ENCODE results near the gene NME4. TPM values are rescaled to one million over a fixed set of nuclear protein-coding genes. Genes with fewer than 3 reads are reported as not detected.
A peak's percentile ranks its signal among the peaks of the same experiment; 100 is the strongest.

NME4 gene
- polyA plus RNA-seq, 5 donors = 155 to 247 (median 168) TPM

DNA sequence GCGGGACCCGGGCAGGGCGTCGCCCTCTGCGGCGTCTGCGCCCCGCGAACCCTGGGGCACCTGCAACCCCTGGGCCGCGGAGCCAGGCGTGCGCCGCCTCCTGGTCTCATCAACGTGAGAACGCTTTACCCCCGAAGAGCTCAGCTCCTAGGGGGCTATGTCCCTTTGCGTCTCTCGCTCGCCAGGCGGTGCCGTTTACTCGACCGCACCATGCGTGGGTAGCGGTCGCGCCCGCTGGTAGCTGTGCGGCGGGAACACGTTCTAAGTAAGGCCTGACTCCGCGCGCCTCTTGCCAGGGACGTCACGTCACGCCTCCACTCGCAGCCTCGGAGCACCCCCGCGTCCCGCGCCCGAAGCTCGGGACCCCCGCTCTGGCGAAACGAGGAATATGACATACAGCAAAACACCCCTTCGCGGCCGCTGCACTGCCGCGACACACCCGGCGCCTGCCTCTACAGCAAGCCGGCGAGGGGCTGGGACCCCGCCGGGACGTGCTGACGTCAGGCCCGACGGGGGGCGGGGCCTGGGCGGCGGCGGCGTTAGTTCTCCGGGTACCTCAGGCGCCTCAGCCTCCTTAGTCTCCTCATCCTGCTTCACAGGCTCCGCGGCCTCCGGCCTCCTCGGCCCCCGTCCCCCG, 28.2 kb downstream of the NME4 start, which contains the start of gene RAB11FIP3:
RAB11FIP3 (plus strand) TSS at position 568 of the 637 bp plus-strand sequence. CDS start 358 bp downstream, outside the sequence.
- peak; percentile 77 to 78 for DNase-seq

DNA sequence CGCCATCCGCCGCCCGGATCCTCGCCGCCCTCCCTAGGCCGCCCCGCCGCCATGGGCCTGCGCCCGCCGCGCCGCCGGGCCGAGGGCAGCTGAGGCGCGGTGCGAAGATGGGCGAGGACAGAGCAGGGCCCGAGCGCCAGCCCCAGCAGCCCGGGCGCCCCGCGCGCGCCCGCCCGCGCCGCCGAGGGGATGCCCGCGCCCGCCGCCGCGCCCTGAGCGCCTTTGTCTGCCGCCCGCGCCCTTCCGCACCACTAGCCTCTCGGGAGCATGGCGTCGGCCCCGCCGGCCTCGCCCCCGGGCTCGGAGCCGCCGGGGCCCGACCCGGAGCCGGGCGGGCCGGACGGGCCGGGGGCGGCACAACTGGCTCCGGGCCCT, 28.7 kb downstream of the NME4 start:
- DNase-seq = no peak

DNA sequence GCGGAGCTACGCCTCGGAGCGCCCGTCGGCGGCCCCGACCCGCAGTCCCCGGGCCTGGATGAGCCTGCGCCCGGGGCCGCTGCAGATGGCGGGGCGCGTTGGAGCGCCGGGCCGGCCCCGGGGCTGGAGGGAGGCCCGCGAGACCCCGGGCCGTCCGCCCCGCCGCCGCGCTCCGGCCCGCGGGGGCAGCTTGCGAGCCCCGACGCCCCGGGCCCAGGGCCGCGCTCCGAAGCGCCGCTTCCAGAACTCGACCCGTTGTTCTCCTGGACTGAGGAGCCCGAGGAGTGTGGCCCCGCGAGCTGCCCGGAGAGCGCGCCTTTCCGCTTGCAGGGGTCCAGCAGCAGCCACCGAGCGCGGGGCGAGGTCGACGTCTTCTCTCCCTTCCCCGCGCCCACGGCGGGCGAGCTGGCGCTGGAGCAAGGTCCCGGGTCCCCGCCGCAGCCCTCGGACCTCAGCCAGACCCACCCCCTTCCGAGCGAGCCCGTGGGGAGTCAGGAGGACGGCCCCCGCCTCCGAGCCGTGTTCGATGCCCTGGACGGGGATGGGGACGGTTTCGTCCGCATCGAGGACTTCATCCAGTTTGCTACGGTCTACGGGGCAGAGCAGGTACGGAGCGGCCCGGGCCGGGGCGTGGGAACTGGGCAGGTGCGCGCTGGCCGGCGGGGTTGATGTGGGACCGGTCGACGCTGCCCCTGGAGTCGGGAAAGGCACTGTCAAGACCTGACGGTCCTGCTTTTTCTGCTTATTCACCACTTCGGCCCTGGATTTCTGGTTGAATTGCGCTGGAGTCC, 29.3 kb downstream of the NME4 start:
- peak in 1 of 2 donors; percentile 6 for DNase-seq

DNA sequence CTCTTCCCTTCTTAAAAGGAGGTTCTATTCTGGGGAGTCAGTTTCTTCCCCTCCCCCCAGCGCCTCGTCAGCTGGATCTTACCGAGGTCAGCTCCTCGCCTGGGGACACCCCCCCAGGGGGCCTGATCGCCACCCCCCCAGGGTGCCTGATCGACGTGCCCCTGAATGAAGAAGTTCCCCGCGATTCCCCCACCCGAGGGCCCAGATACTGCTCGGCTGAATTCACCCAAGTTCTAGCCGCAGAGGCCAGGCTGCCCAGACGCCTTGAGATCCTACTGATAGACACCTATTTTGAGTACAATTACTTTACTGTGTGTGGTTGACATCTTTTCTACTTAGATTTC, 29.9 kb downstream of the NME4 start:
- no peak for DNase-seq

DNA sequence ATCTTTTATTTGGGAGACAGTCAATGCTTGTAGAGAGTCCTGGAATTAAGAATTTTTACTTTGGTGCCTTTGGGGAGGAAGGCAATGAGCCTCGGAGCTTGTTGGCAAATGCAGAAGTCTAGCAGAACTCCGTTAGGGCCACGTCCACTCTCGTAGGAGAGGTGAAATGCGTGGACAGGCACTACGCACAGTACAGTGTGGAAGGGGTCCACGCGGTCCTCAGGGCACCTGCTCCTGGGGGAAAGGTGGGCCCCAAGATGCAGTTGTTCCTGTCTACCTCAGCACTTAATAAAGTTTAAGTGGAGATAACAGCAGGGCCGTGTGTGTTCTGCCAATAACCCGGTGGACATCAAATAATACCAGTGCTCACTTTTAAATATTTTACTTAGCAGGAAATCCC, 30.3 kb downstream of the NME4 start:
- no peak for DNase-seq

DNA sequence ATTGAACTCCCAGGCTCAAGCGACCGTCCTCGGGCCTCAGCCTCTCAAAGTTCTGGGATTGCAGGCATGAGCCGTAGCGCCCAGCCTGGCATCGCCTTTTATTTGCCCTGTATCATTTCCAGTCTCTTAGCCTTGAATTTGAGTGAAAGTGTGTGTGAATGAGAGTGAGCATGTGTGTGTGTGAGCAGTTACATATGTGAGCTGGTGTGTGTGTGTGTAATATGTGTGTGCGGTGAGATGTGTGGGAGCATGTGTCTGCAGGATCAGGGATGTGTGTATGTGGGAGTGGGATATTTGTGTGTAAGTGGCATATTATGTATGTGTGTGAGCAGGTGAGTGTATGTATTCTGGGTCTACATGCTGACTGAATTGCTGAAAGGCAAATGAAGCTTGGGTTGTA, 33.9 kb downstream of the NME4 start:
- no peak for DNase-seq

DNA sequence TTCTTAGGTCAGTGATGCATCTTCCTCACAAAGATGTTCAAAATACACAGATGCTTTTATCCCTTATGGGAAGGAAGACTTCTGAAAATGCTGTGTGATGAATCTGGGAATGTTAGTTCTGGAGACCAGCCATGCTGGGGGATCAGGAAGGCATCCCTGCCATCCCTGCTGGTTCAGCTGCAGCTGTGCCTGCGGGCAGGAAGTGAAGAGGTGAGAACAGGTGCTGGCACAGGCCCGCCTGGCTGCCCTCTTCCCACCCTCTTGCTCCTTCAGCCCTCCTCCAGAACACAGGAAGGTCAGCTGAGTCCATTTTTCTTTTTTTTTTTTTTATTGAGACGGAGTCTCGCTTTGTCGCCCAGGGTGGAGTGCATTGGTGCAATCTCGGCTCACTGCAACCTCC, 43.6 kb downstream of the NME4 start:
- DNase-seq = no peak

DNA sequence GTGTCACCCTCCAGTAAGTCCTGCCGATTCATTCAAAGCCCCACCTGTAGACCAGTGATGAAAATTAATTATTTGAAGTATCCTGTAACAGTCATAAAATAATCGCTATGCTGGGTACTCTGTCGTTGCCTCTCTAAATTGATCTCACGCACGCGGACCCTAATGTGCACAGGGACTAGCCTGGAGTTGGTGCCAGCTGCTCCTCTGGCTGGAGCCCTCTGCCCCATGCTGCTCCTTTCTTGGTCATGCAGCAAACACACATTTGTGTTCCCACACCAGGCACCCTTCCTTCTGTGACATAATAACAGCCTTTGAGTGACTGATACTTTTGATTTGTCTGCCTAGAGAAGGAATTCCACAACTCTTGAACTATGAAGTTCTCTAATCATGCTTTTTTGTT, 44.4 kb downstream of the NME4 start:
- DNase-seq = no peak

DNA sequence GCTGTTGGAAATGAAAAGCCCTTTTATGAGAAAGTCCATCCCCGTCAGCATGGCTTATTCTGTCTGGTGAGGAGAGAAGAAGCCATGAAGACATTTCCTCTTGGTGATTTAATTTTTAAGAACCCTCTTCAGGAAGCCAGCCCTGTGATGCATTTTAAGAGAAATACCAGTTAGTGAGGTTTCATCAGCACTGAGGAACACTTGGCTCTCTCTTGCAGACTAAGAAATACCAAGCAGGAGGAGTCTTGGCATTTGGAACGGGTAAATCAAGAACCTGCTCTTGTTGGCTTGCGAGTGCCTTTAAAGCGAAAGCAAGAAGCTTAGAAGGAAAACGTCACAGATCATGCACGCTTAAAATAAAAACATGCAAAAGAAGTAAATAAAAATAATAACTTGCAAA, 46.0 kb downstream of the NME4 start:
- no peak for DNase-seq

DNA sequence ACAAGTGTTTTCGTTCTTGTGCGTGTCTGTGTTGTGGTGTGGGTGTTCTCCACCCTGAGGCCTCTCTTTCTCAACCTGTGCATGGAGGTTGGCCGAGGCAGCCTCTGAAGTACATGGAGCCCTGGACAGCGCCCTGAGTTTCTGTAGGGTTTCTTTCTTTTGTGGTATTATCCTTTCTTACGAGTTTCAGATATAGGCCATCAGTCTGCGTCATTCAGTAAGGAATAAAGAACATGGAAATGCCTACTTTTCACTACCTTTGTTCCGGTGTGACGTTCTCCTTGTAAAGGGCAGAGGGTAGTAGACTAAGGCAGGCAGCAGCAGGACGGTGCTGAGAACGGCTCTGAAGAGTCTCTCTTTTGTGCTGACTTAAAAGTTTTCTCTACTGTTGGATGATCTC, 47.0 kb downstream of the NME4 start:
- no peak for DNase-seq

DNA sequence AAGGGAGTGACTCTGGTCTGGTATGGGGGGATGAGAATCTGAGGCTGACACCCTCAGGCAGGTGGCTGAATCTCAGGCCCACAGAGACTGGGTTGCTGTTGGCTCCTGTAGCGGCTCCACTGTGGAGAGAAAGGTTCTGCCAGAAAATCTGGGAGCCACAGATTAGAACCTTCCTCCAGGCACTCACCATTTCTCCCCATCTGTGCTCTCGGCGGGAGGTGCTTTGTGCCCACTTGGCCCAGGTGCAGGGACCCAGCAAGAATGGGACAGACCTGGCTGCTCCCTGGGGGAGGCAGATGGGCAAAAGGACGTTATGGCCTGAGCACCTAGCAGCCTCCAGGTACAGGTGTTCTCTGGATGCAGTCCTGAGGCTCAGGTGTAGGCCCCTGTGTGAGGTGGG, 48.6 kb downstream of the NME4 start:
- DNase-seq = no peak

Other genes starting within 250 kb of the NME4 start
- gene HBZ, start 244.6 kb upstream of the NME4 start, polyA plus RNA-seq (ENCODE audit: insufficient read depth in 1 of 5, insufficient read length in 5 of 5, low replicate concordance in 1 of 5) = 1 to 10 TPM in 4 of 5 donors, under 1 TPM in 1; 0.69 to 6.9 (median 4.8) TPM
- 10 to 100 TPM in 2 of 5 donors, 1 to 10 TPM in 3; 2.4 to 19.6 (median 7.0) TPM for gene HBM, start 231.2 kb upstream of the NME4 start, polyA plus RNA-seq (ENCODE audit: insufficient read depth in 1 of 5, insufficient read length in 5 of 5, low replicate concordance in 1 of 5)
- 1,000 to 10,000 TPM; 1,399 to 4,244 (median 2,803) TPM for gene HBA2, start 224.3 kb upstream of the NME4 start, polyA plus RNA-seq (ENCODE audit: insufficient read depth in 1 of 5, insufficient read length in 5 of 5, low replicate concordance in 1 of 5)
- 1,000 to 10,000 TPM in 4 of 5 donors, 100 to 1,000 TPM in 1; 605 to 2,429 (median 1,859) TPM for gene HBA1, start 220.5 kb upstream of the NME4 start, polyA plus RNA-seq (ENCODE audit: insufficient read depth in 1 of 5, insufficient read length in 5 of 5, low replicate concordance in 1 of 5)
- gene HBQ1, start 216.7 kb upstream of the NME4 start, polyA plus RNA-seq (ENCODE audit: insufficient read depth in 1 of 5, insufficient read length in 5 of 5, low replicate concordance in 1 of 5) = 1 to 10 TPM in 3 of 5 donors, under 1 TPM in 2; 0.36 to 1.9 (median 1.1) TPM
- 100 to 1,000 TPM; 121 to 164 (median 135) TPM for gene LUC7L, start 167.8 kb upstream of the NME4 start, polyA plus RNA-seq (ENCODE audit: insufficient read depth in 1 of 5, insufficient read length in 5 of 5, low replicate concordance in 1 of 5)
- 10 to 100 TPM; 43.7 to 60.7 (median 49.0) TPM for gene FAM234A, start 162.4 kb upstream of the NME4 start, polyA plus RNA-seq (ENCODE audit: insufficient read depth in 1 of 5, insufficient read length in 5 of 5, low replicate concordance in 1 of 5)
- 1 to 10 TPM; 2.0 to 5.4 (median 4.8) TPM for gene RGS11, start 121.3 kb upstream of the NME4 start, polyA plus RNA-seq (ENCODE audit: insufficient read depth in 1 of 5, insufficient read length in 5 of 5, low replicate concordance in 1 of 5)
- gene ARHGDIG, start 116.6 kb upstream of the NME4 start, polyA plus RNA-seq (ENCODE audit: insufficient read depth in 1 of 5, insufficient read length in 5 of 5, low replicate concordance in 1 of 5) = 1 to 10 TPM in 2 of 5 donors, under 1 TPM in 3; 0.33 to 2.4 (median 0.69) TPM
- gene PDIA2, start 114.0 kb upstream of the NME4 start, polyA plus RNA-seq (ENCODE audit: insufficient read depth in 1 of 5, insufficient read length in 5 of 5, low replicate concordance in 1 of 5) = under 1 TPM; 0.25 to 0.99 (median 0.49) TPM
- 10 to 100 TPM; 12.0 to 23.1 (median 17.7) TPM for gene AXIN1, start 44.5 kb upstream of the NME4 start, polyA plus RNA-seq (ENCODE audit: insufficient read depth in 1 of 5, insufficient read length in 5 of 5, low replicate concordance in 1 of 5)
- 10 to 100 TPM; 44.1 to 67.7 (median 48.7) TPM for gene MRPL28, start 26.7 kb upstream of the NME4 start, polyA plus RNA-seq (ENCODE audit: insufficient read depth in 1 of 5, insufficient read length in 5 of 5, low replicate concordance in 1 of 5)
- 10 to 100 TPM; 32.5 to 52.5 (median 37.7) TPM for gene PGAP6, start 15.2 kb upstream of the NME4 start, polyA plus RNA-seq (ENCODE audit: insufficient read depth in 1 of 5, insufficient read length in 5 of 5, low replicate concordance in 1 of 5)
- 10 to 100 TPM in 3 of 5 donors, 1 to 10 TPM in 2; 7.9 to 27.0 (median 14.4) TPM for gene DECR2, start 4.7 kb downstream of the NME4 start, polyA plus RNA-seq (ENCODE audit: insufficient read depth in 1 of 5, insufficient read length in 5 of 5, low replicate concordance in 1 of 5)
- gene RAB11FIP3, start 28.4 kb downstream of the NME4 start, polyA plus RNA-seq (ENCODE audit: insufficient read depth in 1 of 5, insufficient read length in 5 of 5, low replicate concordance in 1 of 5) = 10 to 100 TPM; 42.7 to 56.7 (median 51.9) TPM
- 10 to 100 TPM; 13.0 to 39.5 (median 20.8) TPM for gene CAPN15, start 130.5 kb downstream of the NME4 start, polyA plus RNA-seq (ENCODE audit: insufficient read depth in 1 of 5, insufficient read length in 5 of 5, low replicate concordance in 1 of 5)
- gene PRR35, start 163.2 kb downstream of the NME4 start, polyA plus RNA-seq (ENCODE audit: insufficient read depth in 1 of 5, insufficient read length in 5 of 5, low replicate concordance in 1 of 5) = under 1 TPM in 1 of 5 donors, not detected in 4; 0.07 TPM
- gene NHLRC4, start 169.8 kb downstream of the NME4 start, polyA plus RNA-seq (ENCODE audit: insufficient read depth in 1 of 5, insufficient read length in 5 of 5, low replicate concordance in 1 of 5) = 1 to 10 TPM; 1.5 to 4.9 (median 2.9) TPM
- 10 to 100 TPM; 28.8 to 48.1 (median 35.6) TPM for gene PIGQ, start 172.8 kb downstream of the NME4 start, polyA plus RNA-seq (ENCODE audit: insufficient read depth in 1 of 5, insufficient read length in 5 of 5, low replicate concordance in 1 of 5)
- 10 to 100 TPM; 15.3 to 33.7 (median 22.9) TPM for gene RAB40C, start 192.9 kb downstream of the NME4 start, polyA plus RNA-seq (ENCODE audit: insufficient read depth in 1 of 5, insufficient read length in 5 of 5, low replicate concordance in 1 of 5)
- gene WFIKKN1, start 233.8 kb downstream of the NME4 start, polyA plus RNA-seq (ENCODE audit: insufficient read depth in 1 of 5, insufficient read length in 5 of 5, low replicate concordance in 1 of 5) = 1 to 10 TPM in 1 of 5 donors, under 1 TPM in 4; 0.20 to 1.2 (median 0.36) TPM
- gene METTL26, start 239.1 kb downstream of the NME4 start, polyA plus RNA-seq (ENCODE audit: insufficient read depth in 1 of 5, insufficient read length in 5 of 5, low replicate concordance in 1 of 5) = 10 to 100 TPM; 37.9 to 74.1 (median 49.3) TPM
- 10 to 100 TPM in 3 of 5 donors, 1 to 10 TPM in 2; 6.0 to 16.9 (median 10.4) TPM for gene MCRIP2, start 244.6 kb downstream of the NME4 start, polyA plus RNA-seq (ENCODE audit: insufficient read depth in 1 of 5, insufficient read length in 5 of 5, low replicate concordance in 1 of 5)

Measured in right lung (tissue), 5 donors.